GM06990 (cell line): Measurements from ENCODE around the gene GPRC5A.

Source experiments
- DNase-seq: peaks from one replicate; pipeline ENCODE4 v3.0.0-alpha.2; 2011; ENCODE audit not compliant: insufficient read length; ENCODE audit errors: extremely low read depth
- H3K27me3 ChIP-seq: replicated peaks from 2 replicates; pipeline ENCODE4 v1.6.0; 2011; ENCODE audit warnings: low read length; ENCODE audit not compliant: control insufficient read depth, insufficient read depth
- H3K36me3 ChIP-seq: 2 replicates; pipeline ENCODE4 v1.5.1; 2011; ENCODE audit warnings: low read length; ENCODE audit not compliant: control insufficient read depth, insufficient read depth
- H3K4me3 ChIP-seq: replicated peaks from 2 replicates; pipeline ENCODE4 v1.5.1; 2011; ENCODE audit warnings: low read depth, mild to moderate bottlenecking, control low read depth, low read length
- TF ChIP-seq, protein P1 (sequence below): IDR thresholded peaks from 2 replicates; pipeline ENCODE4 v1.5.1; 2011; ENCODE audit warnings: low read length, control low read depth, mild to moderate bottlenecking, inconsistent platforms; ENCODE audit not compliant: insufficient read depth, poor library complexity, severe bottlenecking

Gene GPRC5A

DNA sequence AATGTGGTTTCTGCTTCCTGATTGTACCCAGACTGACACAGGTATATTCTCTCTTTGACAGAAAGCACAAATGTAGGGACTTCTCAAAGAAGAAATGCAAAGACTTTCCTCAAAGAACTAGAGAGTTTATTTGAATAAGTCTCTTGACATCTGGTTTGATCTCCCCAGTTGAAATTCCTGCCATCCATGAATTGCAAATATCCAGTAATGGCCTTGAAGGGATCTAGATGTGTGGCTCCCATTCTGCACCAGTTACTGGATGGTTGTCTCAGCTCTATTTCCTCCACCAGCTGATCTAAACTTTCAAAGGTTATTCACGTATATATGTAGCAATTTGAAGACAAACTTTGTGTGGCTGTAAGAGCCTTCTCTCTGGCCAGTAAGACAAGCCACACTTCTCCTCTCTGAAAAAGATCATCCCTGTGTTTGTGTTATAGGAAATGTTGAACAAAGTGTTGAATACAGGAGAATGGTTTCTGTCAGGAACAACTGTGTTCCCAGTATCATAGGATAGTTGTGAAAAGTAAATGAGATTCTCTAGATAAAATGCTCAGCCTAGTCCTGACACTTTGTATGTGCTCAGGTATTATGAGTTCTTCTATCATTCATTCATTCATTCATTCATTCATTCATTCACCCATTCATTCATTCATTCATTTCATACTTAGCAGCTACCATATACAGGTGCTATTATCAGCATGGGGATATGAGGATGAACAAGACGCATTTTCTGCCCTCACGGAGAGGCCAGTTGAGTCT is 22.7 kb upstream of the GPRC5A start:
- DNase-seq, result no peak
- TF ChIP-seq, protein P1, sequence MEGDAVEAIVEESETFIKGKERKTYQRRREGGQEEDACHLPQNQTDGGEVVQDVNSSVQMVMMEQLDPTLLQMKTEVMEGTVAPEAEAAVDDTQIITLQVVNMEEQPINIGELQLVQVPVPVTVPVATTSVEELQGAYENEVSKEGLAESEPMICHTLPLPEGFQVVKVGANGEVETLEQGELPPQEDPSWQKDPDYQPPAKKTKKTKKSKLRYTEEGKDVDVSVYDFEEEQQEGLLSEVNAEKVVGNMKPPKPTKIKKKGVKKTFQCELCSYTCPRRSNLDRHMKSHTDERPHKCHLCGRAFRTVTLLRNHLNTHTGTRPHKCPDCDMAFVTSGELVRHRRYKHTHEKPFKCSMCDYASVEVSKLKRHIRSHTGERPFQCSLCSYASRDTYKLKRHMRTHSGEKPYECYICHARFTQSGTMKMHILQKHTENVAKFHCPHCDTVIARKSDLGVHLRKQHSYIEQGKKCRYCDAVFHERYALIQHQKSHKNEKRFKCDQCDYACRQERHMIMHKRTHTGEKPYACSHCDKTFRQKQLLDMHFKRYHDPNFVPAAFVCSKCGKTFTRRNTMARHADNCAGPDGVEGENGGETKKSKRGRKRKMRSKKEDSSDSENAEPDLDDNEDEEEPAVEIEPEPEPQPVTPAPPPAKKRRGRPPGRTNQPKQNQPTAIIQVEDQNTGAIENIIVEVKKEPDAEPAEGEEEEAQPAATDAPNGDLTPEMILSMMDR, result no peak
- Histone ChIP-seq H3K36me3 (no peaks in the 10 kb centered on the region), H3K4me3 (no peak overlapping the region), H3K27me3 (no peaks in the 10 kb centered on the region)

DNA sequence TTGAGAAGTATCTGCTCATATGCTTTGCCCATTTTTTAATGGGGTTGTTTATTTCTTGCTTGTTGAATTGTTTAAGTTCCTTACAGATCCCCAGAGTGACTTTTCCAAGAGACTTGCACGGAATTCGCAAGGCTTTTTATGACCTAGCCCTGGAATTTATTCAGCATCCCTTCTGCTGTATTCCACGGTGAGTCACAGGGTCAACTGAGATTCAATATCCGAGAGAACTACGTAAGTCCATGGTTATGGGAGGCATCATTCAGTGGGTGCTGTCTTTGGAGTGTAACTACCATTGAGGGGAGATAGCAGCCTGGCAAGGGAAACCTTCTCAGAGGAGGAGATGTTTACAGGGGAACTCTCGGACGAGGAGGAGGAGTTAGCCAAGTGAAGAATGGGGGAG is 20.9 kb upstream of the GPRC5A start:
- H3K27me3 ChIP-seq, result no peaks in the 10 kb centered on the region
- no peaks in the 10 kb centered on the region for H3K36me3 ChIP-seq
- no peak overlapping the region for H3K4me3 ChIP-seq
- no peak for DNase-seq
- TF ChIP-seq, protein P1, result no peak

DNA sequence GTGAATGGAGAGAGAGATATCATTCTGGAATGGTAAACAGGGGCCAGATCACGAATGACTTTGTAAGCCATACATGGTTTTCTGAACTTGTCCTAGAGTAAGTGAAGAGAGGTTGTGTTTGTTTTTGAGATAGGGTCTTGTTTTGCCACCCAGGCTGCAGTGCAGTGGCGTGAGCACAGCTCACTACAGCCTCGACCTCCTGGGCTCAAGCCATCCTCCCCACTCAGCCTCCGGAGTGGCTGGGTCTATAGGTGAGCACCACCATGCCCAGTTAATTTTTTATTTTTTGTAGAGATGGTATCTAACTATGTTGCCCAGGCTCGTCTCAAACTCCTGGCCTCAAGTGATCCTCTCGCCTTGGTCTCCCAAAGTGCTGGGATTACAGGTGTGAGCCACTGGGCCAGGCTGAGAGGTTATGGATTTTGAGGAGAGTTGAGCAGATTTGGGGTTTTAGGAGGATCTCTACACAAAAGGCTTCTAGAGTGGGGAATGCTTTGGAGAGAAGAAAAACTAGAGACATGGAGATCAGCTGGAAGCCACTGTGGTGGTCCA is 19.7 kb upstream of the GPRC5A start:
- TF ChIP-seq, protein P1, result no peak
- H3K27me3 ChIP-seq, result no peaks in the 10 kb centered on the region
- DNase-seq, result no peak
- H3K4me3 ChIP-seq, result no peak overlapping the region
- no peaks in the 10 kb centered on the region for H3K36me3 ChIP-seq

DNA sequence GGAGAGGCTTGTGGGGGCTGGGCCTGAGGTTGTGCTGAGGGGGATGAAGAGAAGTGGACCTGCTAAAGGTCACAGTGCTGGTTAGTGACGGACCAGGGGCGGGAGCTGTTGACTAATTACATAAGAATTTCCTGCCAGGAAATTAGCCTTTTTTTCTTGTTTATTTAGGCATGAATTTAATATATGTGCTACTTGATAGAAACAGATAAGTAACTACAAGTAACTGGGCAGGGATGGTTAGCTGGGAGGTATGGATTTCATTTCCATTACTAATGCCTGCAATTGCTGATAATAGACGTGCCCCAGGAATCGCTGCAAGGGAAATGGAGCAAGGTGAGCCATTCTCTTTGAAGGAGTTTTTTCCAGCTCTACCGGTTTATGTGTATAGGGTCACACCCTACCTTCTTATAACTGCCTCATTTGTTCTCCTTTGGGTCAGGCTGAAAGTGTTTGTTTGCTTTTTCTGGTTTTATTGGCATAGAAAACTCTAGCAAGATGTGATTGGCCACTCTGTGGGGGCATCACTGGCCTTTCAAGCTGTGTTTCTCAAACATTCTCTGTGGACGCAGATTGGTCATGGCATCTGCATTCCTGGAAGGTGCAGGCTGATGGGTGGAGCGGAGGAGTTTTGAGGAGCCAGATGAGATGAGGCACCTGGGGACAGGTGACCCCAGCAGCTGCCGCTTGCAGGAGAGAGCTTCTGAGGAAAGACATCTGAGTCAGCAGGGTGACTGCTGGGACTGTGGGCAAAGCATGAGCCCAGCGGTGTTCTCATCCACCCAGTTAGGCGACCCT is 19.0 kb upstream of the GPRC5A start:
- no peak for DNase-seq
- Histone ChIP-seq H3K27me3 (no peaks in the 10 kb centered on the region), H3K36me3 (no peaks in the 10 kb centered on the region), H3K4me3 (no peak overlapping the region)
- TF ChIP-seq, protein P1, result no peak

DNA sequence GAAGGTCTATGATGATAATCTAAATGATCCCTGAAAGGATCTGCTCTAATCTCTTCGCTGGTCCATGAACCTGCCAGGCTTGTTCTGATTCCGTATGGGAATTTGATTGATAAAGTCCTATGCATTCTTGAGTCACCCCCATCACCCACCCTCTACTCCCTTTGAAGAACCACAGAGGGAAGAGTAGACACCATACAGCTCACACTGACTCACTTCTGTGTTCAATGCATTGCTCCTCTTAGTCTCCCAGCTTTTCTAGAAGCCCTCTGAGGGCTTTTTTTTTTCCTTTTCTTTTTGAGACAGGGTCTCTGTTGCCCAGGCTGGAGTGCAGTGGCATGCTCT is 18.5 kb upstream of the GPRC5A start:
- H3K4me3 ChIP-seq, result no peak overlapping the region
- no peaks in the 10 kb centered on the region for H3K36me3 ChIP-seq
- no peak for DNase-seq
- TF ChIP-seq, protein P1, result no peak
- H3K27me3 ChIP-seq, result no peaks in the 10 kb centered on the region
